ENCODE data around the gene COQ4.
"Not testable (repeated sequence)": the region's sequence is repeated elsewhere in the genome, so short reads cannot be mapped to it uniquely, and the experiment has no call there.

The COQ4 gene

GRCh38 chr9:128322404-128323211 is at the start of gene COQ4, which contains the start of gene TRUB2:
Gene COQ4, plus strand, starts transcription at chr9:128322839. Its CDS starts 20 bp downstream, at chr9:128322859.
Gene TRUB2, minus strand, starts transcription at chr9:128322447. Its CDS starts 39 bp downstream, at chr9:128322408.
- DNase-seq = peak; percentile 93

GRCh38 chr9:128274245-128274644 is 48.4 kb upstream of the COQ4 start:
- no peak for DNase-seq

- DNase-seq = no peak
These were observed 47.2 kb upstream of the COQ4 start, which contains the start of gene GOLGA2 for GRCh38 chr9:128275198-128276007. Gene GOLGA2, minus strand, starts transcription at chr9:128276007. Its CDS starts 31 bp downstream, at chr9:128275976.

- DNase-seq = peak; percentile 99
These were observed 46.5 kb upstream of the COQ4 start, which contains the start of gene SWI5 for GRCh38 chr9:128276008-128276573. Gene SWI5, plus strand, starts transcription at chr9:128276276.

GRCh38 chr9:128276574-128277270 is 45.9 kb upstream of the COQ4 start:
- DNase-seq = no peak

GRCh38 chr9:128279088-128280073 is 43.3 kb upstream of the COQ4 start:
- DNase-seq = not testable (repeated sequence)

- no peak for DNase-seq
These were observed 42.5 kb upstream of the COQ4 start for GRCh38 chr9:128280084-128280622.

- DNase-seq = no peak
These were observed 40.1 kb upstream of the COQ4 start for GRCh38 chr9:128282500-128282899.

GRCh38 chr9:128285033-128285784 is 37.4 kb upstream of the COQ4 start:
- DNase-seq = no peak

GRCh38 chr9:128286440-128286839 is 36.2 kb upstream of the COQ4 start:
- no peak for DNase-seq

GRCh38 chr9:128288273-128289004 is 34.2 kb upstream of the COQ4 start:
- DNase-seq = no peak

- no peak for DNase-seq
These were observed 30.6 kb upstream of the COQ4 start for GRCh38 chr9:128292009-128292408.

- no peak for DNase-seq
These were observed 29.5 kb upstream of the COQ4 start for GRCh38 chr9:128293091-128293490.

GRCh38 chr9:128294142-128294541 is 28.5 kb upstream of the COQ4 start:
- no peak for DNase-seq

GRCh38 chr9:128296340-128297220 is 26.1 kb upstream of the COQ4 start:
- DNase-seq = no peak

- DNase-seq = no peak
These were observed 25.3 kb upstream of the COQ4 start for GRCh38 chr9:128297221-128297773.

GRCh38 chr9:128298535-128299482 is 23.8 kb upstream of the COQ4 start:
- no peak for DNase-seq
